ENCODE data around the gene MAP1S.

The MAP1S gene

DNA sequence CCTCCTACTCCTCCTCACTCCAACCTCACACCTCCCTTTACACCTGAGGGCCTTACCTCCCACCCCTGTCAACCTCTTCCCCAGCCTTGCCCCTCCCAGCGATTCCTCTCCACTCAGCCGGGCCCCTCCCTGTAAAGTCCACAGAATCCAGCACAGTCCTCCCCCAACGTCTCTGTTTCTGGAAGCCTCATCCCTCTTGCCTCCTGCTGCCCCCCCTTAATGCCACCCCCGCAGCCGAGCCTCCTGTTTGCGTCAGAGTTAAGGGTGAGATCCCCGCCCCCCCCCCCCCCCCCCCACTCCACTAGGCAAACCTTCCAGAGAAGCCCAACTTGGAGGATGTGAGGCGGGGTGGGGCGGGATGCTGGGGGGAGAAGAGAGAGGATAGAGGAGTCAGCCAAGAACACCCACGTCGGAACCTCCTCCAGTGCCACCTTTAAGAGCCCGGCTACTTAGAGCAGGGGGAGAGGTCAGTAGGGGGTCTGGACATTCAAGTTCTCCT, 33.2 kb upstream of the MAP1S start:
- peaks cover 2% of the 10 kb centered on the region for H3K36me3 Mint-ChIP-seq
- no peak overlapping the region for H3K4me3 Mint-ChIP-seq
- peaks cover 37% of the 10 kb centered on the region for H3K27me3 Mint-ChIP-seq
- no peak for DNase-seq (ENCODE audit: low spot score in 2 of 2)
- H3K9me3 Mint-ChIP-seq: peaks cover 1% of the 10 kb centered on the region
- ATAC-seq (ENCODE audit: low read depth): no peak
- no peak overlapping the region for H3K27ac Mint-ChIP-seq
- H3K4me1 Mint-ChIP-seq: peaks cover 11% of the 10 kb centered on the region

- ATAC-seq (ENCODE audit: low read depth) (no peak), DNase-seq (ENCODE audit: low spot score in 2 of 2) (no peak)
- no peak overlapping the region for H3K4me3 Mint-ChIP-seq
- peaks cover 2% of the 10 kb centered on the region for H3K36me3 Mint-ChIP-seq
- H3K27ac Mint-ChIP-seq: no peak overlapping the region
- H3K27me3 Mint-ChIP-seq: peaks cover 33% of the 10 kb centered on the region
- peaks cover 1% of the 10 kb centered on the region for H3K9me3 Mint-ChIP-seq
- H3K4me1 Mint-ChIP-seq: peaks cover 11% of the 10 kb centered on the region
Measured at GRCh38 chr19:17686592-17687024, 32.7 kb upstream of the MAP1S start.

GRCh38 chr19:17687141-17687856, 32.0 kb upstream of the MAP1S start:
- DNase-seq (ENCODE audit: low spot score in 2 of 2): no peak
- Mint-ChIP-seq H3K4me3 (peak overlapping the region; percentile 56), H3K4me1 (peaks cover 11% of the 10 kb centered on the region), H3K9me3 (peaks cover 1% of the 10 kb centered on the region), H3K27ac (no peak overlapping the region), H3K27me3 (peaks cover 31% of the 10 kb centered on the region), H3K36me3 (peaks cover 2% of the 10 kb centered on the region)
- no peak for ATAC-seq (ENCODE audit: low read depth)

DNA sequence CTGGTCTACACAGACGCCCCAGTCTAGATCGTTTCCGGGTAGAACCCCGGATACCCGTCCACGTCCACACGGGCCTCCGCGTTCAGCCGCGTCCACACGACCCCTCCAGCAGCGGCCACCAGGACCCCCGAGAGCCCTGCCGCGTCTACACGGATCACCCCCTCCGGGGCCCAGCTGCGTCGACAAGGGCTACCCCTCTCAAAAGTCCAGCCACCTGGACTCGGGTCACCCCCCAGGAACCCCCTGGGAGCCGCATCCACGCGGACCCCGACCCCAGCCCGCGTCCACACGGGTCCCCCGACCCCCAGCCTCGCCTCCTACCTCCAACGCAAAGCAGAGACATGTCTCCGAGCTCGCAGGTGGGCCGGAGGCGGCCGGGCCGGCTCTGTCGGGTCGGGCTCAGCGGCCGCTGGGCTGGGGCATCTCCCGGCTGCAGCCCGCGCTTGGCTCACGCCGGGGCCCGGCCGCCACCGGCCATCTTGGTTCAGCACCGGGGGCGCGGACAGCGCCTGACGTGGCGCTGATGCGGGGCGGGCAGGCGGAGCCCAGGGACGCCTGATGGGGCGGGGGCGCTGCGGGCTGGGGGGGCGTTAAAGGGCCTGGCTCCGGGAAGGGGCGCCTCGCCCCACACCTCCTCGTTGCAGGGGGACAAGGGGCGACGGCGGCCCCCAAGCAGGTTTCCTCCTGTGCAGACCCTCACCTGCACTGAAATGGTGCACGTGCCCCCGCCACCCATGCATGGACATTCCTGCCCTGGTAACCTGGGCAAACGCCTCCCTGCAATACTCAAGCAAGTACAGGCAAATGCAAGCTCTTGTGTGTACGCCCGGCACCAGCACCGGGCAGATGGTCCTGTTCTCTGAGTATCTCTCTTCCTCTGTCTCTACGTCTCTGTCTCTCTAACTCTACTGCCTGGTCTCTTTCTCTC, 31.2 kb upstream of the MAP1S start, which contains the start of gene UNC13A:
TSS of gene UNC13A (minus strand) at position 498 of the 928 bp plus-strand sequence. CDS start at position 343, 155 bp downstream.
- peaks cover 2% of the 10 kb centered on the region for H3K36me3 Mint-ChIP-seq
- H3K27me3 Mint-ChIP-seq: peaks cover 28% of the 10 kb centered on the region
- peak within 1 kb of the TSS; percentile 56 for H3K4me3 Mint-ChIP-seq
- H3K4me1 Mint-ChIP-seq: peaks cover 11% of the 10 kb centered on the region
- H3K9me3 Mint-ChIP-seq: peaks cover 1% of the 10 kb centered on the region
- H3K27ac Mint-ChIP-seq: no peak within 1 kb of the TSS
- peak; percentile 34 to 52 for DNase-seq (ENCODE audit: low spot score in 2 of 2)
- peak; percentile 69 for ATAC-seq (ENCODE audit: low read depth)

GRCh38 chr19:17688853-17689595, 30.3 kb upstream of the MAP1S start:
- Mint-ChIP-seq H3K4me3 (peak overlapping the region; percentile 39), H3K36me3 (peaks cover 2% of the 10 kb centered on the region), H3K27me3 (peaks cover 26% of the 10 kb centered on the region), H3K4me1 (peaks cover 11% of the 10 kb centered on the region), H3K9me3 (peaks cover 1% of the 10 kb centered on the region), H3K27ac (no peak overlapping the region)
- no peak for DNase-seq (ENCODE audit: low spot score in 2 of 2)
- no peak for ATAC-seq (ENCODE audit: low read depth)

GRCh38 chr19:17692566-17692965, 26.7 kb upstream of the MAP1S start:
- Mint-ChIP-seq H3K4me1 (peaks cover 4% of the 10 kb centered on the region), H3K27ac (no peak overlapping the region), H3K36me3 (peaks cover 2% of the 10 kb centered on the region), H3K27me3 (peaks cover 19% of the 10 kb centered on the region), H3K9me3 (peaks cover 1% of the 10 kb centered on the region), H3K4me3 (no peak overlapping the region)
- ATAC-seq (ENCODE audit: low read depth) (no peak), DNase-seq (ENCODE audit: low spot score in 2 of 2) (no peak)

- DNase-seq (ENCODE audit: low spot score in 2 of 2) (no peak), ATAC-seq (ENCODE audit: low read depth) (no peak)
- H3K36me3 Mint-ChIP-seq: peaks cover 1% of the 10 kb centered on the region
- H3K27me3 Mint-ChIP-seq: peaks cover 26% of the 10 kb centered on the region
- H3K27ac Mint-ChIP-seq: no peak overlapping the region
- no peak overlapping the region for H3K4me3 Mint-ChIP-seq
- no peaks in the 10 kb centered on the region for H3K4me1 Mint-ChIP-seq
- no peaks in the 10 kb centered on the region for H3K9me3 Mint-ChIP-seq
Measured at GRCh38 chr19:17695198-17695597, 24.1 kb upstream of the MAP1S start.

DNA sequence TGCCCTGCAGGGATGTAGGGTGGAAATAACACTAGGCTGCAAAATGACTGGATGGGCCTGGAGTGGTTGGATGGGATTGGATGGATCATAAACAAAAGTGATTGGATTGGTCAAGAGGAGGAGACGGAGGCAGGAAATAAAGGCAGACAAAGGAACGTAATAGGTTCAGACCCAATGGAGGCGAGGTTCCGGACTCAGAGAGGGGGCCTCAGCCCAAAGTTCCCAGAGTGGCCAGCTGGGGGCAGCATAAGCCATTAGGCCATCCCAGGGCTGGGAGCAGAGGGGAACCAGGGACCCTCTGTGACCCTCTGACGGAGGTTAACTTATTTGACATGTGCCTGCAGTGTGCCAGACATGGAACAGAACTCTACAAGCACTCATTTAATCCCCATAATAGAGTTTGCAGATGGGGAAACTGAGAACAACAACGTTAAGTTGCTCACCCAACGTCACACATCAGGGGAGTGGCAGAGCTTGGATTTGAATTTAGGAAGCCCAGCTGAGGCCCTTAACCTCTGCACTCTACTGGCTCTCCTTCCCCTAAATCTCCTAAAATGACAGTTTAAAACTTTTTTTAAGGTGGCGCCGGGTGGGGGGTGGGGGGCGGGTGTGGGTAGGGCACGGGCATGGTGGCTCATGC, 15.3 kb upstream of the MAP1S start:
- peak; percentile 95 for ATAC-seq (ENCODE audit: low read depth)
- Mint-ChIP-seq H3K27me3 (peaks cover 13% of the 10 kb centered on the region), H3K4me3 (no peak overlapping the region), H3K27ac (no peak overlapping the region), H3K36me3 (peaks cover 1% of the 10 kb centered on the region), H3K9me3 (no peaks in the 10 kb centered on the region), H3K4me1 (peaks cover 3% of the 10 kb centered on the region)
- peak; percentile 73 to 78 for DNase-seq (ENCODE audit: low spot score in 2 of 2)

DNA sequence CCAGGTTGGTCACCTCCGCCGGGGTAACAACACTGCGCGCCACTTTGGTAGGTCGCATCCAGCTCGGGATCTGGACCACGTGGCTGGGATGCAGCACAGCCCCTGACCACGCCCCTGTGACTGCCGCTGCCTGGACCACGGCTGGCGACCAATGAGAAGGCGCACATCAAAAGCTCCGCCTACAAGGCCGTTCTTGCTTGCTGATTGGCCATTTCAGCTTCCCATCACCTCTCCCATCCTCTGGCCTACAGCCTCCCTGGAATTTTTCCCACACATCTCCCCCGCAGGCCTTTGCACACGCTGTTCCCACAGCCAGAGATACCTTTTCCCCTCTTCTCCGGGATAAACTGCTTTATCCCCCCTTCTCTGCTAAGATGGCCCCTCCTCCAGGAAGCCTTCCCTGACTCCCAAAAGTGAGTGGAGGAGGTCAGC, 12.5 kb upstream of the MAP1S start:
- DNase-seq (ENCODE audit: low spot score in 2 of 2) (no peak), ATAC-seq (ENCODE audit: low read depth) (no peak)
- Mint-ChIP-seq H3K4me1 (peaks cover 3% of the 10 kb centered on the region), H3K27ac (no peak overlapping the region), H3K27me3 (peaks cover 2% of the 10 kb centered on the region), H3K4me3 (no peak overlapping the region), H3K36me3 (no peaks in the 10 kb centered on the region), H3K9me3 (no peaks in the 10 kb centered on the region)

GRCh38 chr19:17711851-17712250, 7.4 kb upstream of the MAP1S start:
- Mint-ChIP-seq H3K9me3 (no peaks in the 10 kb centered on the region), H3K36me3 (no peaks in the 10 kb centered on the region), H3K4me1 (no peaks in the 10 kb centered on the region), H3K4me3 (no peak overlapping the region), H3K27me3 (no peaks in the 10 kb centered on the region), H3K27ac (no peak overlapping the region)
- DNase-seq (ENCODE audit: low spot score in 2 of 2): no peak
- no peak for ATAC-seq (ENCODE audit: low read depth)

DNA sequence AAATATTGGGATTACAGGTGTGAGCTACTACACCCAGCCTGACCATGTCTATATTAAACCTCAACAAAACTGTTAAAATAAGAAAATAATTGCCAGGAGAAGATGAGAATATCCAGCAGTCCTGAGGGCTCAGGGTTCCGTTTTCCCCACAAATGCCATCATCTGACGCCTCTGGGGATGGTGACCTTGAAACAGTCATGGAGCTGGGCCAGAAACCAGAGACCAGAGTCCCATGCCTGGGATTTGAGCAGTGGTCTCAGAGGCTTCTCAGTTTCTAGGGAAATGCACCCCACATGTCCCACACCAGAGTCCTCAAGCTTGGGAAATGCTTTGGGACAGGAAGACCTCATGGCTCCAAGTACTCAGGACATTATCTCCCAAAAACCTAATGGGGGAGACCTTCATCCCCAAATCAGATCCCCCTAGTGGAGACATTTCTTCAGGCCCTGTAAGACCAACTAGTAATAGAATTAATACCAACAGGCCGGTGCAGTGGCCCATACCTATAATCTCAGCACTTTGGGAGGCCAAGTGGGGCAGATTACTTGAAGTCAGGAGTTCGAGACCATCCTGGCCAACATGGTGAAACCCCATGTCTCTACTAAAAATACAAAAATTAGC, 2.9 kb upstream of the MAP1S start:
- Mint-ChIP-seq H3K9me3 (no peaks in the 10 kb centered on the region), H3K27ac (no peak overlapping the region), H3K4me1 (peaks cover 24% of the 10 kb centered on the region), H3K27me3 (no peaks in the 10 kb centered on the region), H3K4me3 (no peak overlapping the region), H3K36me3 (peaks cover 2% of the 10 kb centered on the region)
- ATAC-seq (ENCODE audit: low read depth) (no peak), DNase-seq (ENCODE audit: low spot score in 2 of 2) (no peak)

GRCh38 chr19:17718550-17718946, 732 bp upstream of the MAP1S start:
- Mint-ChIP-seq H3K4me1 (peaks cover 33% of the 10 kb centered on the region), H3K4me3 (peak overlapping the region; percentile 87), H3K36me3 (peaks cover 5% of the 10 kb centered on the region), H3K9me3 (no peaks in the 10 kb centered on the region), H3K27me3 (no peaks in the 10 kb centered on the region), H3K27ac (no peak overlapping the region)
- no peak for ATAC-seq (ENCODE audit: low read depth)
- DNase-seq (ENCODE audit: low spot score in 2 of 2): no peak

All from memory B cell (primary cell).